ENCODE measurements around the gene ACP1. TPM values are rescaled to one million over a fixed set of nuclear protein-coding genes. Genes with fewer than 3 reads are reported as not detected.

ACP1 gene
- total RNA-seq, 1 experiment from 2014 or later: 132 TPM

DNA sequence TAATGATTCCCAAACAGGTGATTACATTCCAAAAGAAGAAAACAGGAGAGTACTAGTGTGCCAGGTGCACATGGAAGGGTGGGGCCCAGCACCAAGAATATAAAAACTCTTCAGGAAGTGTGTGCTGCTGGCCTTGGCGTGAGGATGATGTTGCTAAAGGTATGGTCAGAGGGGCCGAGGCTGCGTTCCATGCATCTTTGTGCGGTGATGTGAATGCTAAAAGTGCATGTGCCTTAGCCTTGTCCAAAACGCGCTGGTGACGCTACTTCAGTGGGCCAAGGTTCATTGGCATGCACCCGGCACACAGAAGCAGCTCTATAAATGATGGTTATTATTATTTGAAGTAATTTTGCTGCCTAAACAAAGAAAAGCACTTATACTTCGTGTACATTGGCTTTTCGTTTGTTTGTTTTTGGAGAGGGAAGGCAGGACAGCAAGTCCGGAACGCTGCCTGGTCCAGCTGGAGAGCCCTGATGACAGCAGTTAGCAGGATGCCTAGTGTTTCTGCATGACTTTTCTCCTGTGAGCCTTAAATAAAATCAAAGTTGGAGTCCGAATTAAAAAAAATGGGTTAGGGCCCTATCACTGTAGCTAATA is 20.2 kb downstream of the ACP1 start:
- Mint-ChIP-seq H3K36me3 (ENCODE audit: insufficient read depth, unreplicated experiment) (peaks cover 14% of the 10 kb centered on the region), H3K4me1 (ENCODE audit: insufficient read depth, unreplicated experiment) (peaks cover 12% of the 10 kb centered on the region), H3K4me3 (ENCODE audit: unreplicated experiment) (no peak overlapping the region), H3K27me3 (ENCODE audit: insufficient read depth, unreplicated experiment) (no peaks in the 10 kb centered on the region), H3K9me3 (ENCODE audit: unreplicated experiment) (no peaks in the 10 kb centered on the region), H3K27ac (ENCODE audit: low read depth, unreplicated experiment) (no peak overlapping the region)
- ChIA-PET CTCF (interaction anchor here (0.7 kb wide), 1 partner anchor 9 kb away, joined by 3 read pairs; no protein-coding TSS in a partner anchor), POLR2A (interaction anchor here (1.3 kb wide), 1 partner anchor 10 kb away, joined by 4 read pairs; no protein-coding TSS in a partner anchor)
- no peak for TF ChIP-seq CTCF (IDR thresholded peaks at IDR 0.05; ENCODE audit: unreplicated experiment)
- DNase-seq (ENCODE audit: unreplicated experiment): no peak
- intact Hi-C loops (cut with micrococcal nuclease): no loop called here
- BruUV-seq (replicated peaks): no TSS peak

GRCh38 chr2:285531-285930 is 20.8 kb downstream of the ACP1 start:
- TF ChIP-seq CTCF (IDR thresholded peaks at IDR 0.05; ENCODE audit: unreplicated experiment): no peak
- H3K27me3 Mint-ChIP-seq (ENCODE audit: insufficient read depth, unreplicated experiment): no peaks in the 10 kb centered on the region
- no peak overlapping the region for H3K27ac Mint-ChIP-seq (ENCODE audit: low read depth, unreplicated experiment)
- peaks cover 9% of the 10 kb centered on the region for H3K36me3 Mint-ChIP-seq (ENCODE audit: insufficient read depth, unreplicated experiment)
- ChIA-PET POLR2A (interaction anchor here (1.3 kb wide), 1 partner anchor 10 kb away, joined by 4 read pairs; no protein-coding TSS in a partner anchor), CTCF (interaction anchor here (0.6 to 1.1 kb wide), 5 partner anchors 8 to 248 kb away, joined by 3 to 4 read pairs (median 3); no protein-coding TSS in a partner anchor)
- no TSS peak for BruUV-seq (replicated peaks)
- peaks cover 12% of the 10 kb centered on the region for H3K4me1 Mint-ChIP-seq (ENCODE audit: insufficient read depth, unreplicated experiment)
- intact Hi-C loops (cut with micrococcal nuclease): no loop called here
- peak; percentile 6 for DNase-seq (ENCODE audit: unreplicated experiment)
- H3K9me3 Mint-ChIP-seq (ENCODE audit: unreplicated experiment): no peaks in the 10 kb centered on the region
- H3K4me3 Mint-ChIP-seq (ENCODE audit: unreplicated experiment): no peak overlapping the region

DNA sequence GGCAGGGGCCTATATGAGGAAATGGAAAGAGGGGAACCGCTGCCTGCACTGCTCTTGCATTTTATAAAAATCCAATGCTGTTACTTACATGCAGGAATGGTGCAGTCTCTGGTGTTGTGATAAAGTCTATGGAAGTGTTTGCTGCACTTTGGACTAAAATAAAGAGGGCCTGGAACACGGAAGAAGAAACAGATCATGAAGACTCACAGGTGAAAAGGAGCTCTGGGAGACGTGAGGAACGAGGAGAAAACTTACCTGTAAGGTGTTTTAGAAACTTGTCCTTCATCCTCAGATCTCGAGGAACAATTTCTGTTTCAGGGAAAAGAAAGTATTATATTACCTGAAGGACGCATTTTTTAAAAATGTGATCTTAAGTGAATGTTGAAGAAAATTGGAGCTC is 21.3 kb downstream of the ACP1 start:
- no TSS peak for BruUV-seq (replicated peaks)
- Mint-ChIP-seq H3K4me1 (ENCODE audit: insufficient read depth, unreplicated experiment) (peaks cover 12% of the 10 kb centered on the region), H3K27me3 (ENCODE audit: insufficient read depth, unreplicated experiment) (no peaks in the 10 kb centered on the region), H3K27ac (ENCODE audit: low read depth, unreplicated experiment) (no peak overlapping the region), H3K36me3 (ENCODE audit: insufficient read depth, unreplicated experiment) (peaks cover 9% of the 10 kb centered on the region), H3K9me3 (ENCODE audit: unreplicated experiment) (no peaks in the 10 kb centered on the region), H3K4me3 (ENCODE audit: unreplicated experiment) (no peak overlapping the region)
- no peak for DNase-seq (ENCODE audit: unreplicated experiment)
- TF ChIP-seq CTCF (IDR thresholded peaks at IDR 0.05; ENCODE audit: unreplicated experiment): no peak
- ChIA-PET POLR2A (interaction anchor here (0.6 to 1.3 kb wide), 2 partner anchors 11 to 1267 kb away, joined by 3 to 4 read pairs; no protein-coding TSS in a partner anchor), CTCF (interaction anchor here (0.6 to 1.1 kb wide), 5 partner anchors 14 to 249 kb away, joined by 3 to 4 read pairs (median 3); no protein-coding TSS in a partner anchor)
- intact Hi-C loops (cut with micrococcal nuclease): no loop called here

DNA sequence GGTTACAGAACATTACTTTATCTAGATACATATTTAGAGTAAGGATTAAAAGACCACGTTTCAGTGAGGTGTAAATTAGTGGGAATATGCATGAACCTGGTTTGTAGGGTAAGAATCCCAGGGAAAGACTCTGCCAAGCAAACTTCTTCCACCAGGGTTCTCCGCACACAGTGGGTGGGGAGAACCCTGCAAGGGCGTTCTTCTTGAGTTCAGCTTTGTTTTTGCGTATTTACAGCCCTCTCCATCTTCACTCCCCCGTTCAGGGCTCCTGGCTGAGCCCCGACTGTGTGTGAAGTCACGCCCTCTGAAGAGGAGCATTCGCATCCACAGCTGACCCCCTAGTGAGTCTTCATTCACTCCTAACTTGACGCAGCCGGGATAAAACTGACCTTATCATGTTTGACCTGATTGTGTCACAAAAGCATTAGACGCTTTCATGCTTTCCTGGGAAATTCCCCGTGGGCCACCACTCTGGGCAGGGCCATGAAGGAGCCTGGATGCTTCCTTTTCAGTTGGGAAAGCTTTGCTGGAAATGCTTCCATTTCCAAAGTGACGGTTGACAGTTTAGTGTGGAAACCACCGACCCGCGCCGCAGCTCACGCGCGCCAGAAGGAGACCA is 22.1 kb downstream of the ACP1 start:
- Mint-ChIP-seq H3K27ac (ENCODE audit: low read depth, unreplicated experiment) (no peak overlapping the region), H3K4me3 (ENCODE audit: unreplicated experiment) (no peak overlapping the region), H3K27me3 (ENCODE audit: insufficient read depth, unreplicated experiment) (no peaks in the 10 kb centered on the region), H3K36me3 (ENCODE audit: insufficient read depth, unreplicated experiment) (peaks cover 6% of the 10 kb centered on the region), H3K9me3 (ENCODE audit: unreplicated experiment) (no peaks in the 10 kb centered on the region), H3K4me1 (ENCODE audit: insufficient read depth, unreplicated experiment) (peaks cover 12% of the 10 kb centered on the region)
- no peak for TF ChIP-seq CTCF (IDR thresholded peaks at IDR 0.05; ENCODE audit: unreplicated experiment)
- no peak for DNase-seq (ENCODE audit: unreplicated experiment)
- ChIA-PET CTCF (interaction anchor here (0.6 to 0.7 kb wide), 3 partner anchors 17 to 55 kb away, joined by 3 to 5 read pairs (median 3); no protein-coding TSS in a partner anchor), POLR2A (interaction anchor here (1.0 kb wide), 1 partner anchor 14 kb away, joined by 3 read pairs; no protein-coding TSS in a partner anchor)
- intact Hi-C loops (cut with micrococcal nuclease): no loop called here
- no TSS peak for BruUV-seq (replicated peaks)
